Mesendoderm (in vitro differentiated cells): ENCODE results near the gene OR4F6.

Experiments used
- DNase-seq: peaks from one replicate; pipeline ENCODE4 v3.0.0; 2013
- H2AK5ac ChIP-seq: 2 replicates; pipeline ENCODE4 v1.6.1; 2013; ENCODE audit warnings: low read length, inconsistent platforms
- H2BK120ac ChIP-seq: 2 replicates; pipeline ENCODE4 v1.6.1; 2013; ENCODE audit warnings: low read depth, mild to moderate bottlenecking, low read length, moderate library complexity, mixed read lengths
- H2BK15ac ChIP-seq: replicated peaks from 2 replicates; pipeline ENCODE4 v1.6.1; 2013; ENCODE audit warnings: low read depth, mild to moderate bottlenecking, moderate library complexity
- H2BK5ac ChIP-seq: 2 replicates; pipeline ENCODE4 v1.6.1; 2013; ENCODE audit warnings: low read length, inconsistent platforms
- H3K18ac ChIP-seq: 2 replicates; pipeline ENCODE4 v1.6.1; 2013; ENCODE audit warnings: mild to moderate bottlenecking, low read length, mixed read lengths
- H3K23ac ChIP-seq: one replicate; pipeline ENCODE4 v1.6.1; 2013; ENCODE audit warnings: low read length
- H3K27ac ChIP-seq: 2 replicates; pipeline ENCODE4 v1.5.1; 2013; ENCODE audit warnings: low read depth, mild to moderate bottlenecking, inconsistent platforms, low read length, moderate library complexity
- H3K27me3 ChIP-seq: 2 replicates; pipeline ENCODE4 v1.6.1; 2013; ENCODE audit warnings: low read length, control low read depth, mild to moderate bottlenecking, inconsistent platforms; ENCODE audit not compliant: insufficient read depth, poor library complexity
- H3K36me3 ChIP-seq: 2 replicates; pipeline ENCODE4 v1.6.1; 2013; ENCODE audit warnings: low read length, inconsistent platforms; ENCODE audit not compliant: control insufficient read depth, insufficient read depth
- H3K4ac ChIP-seq: one replicate; pipeline ENCODE4 v1.6.1; 2013; ENCODE audit warnings: low read depth, mild to moderate bottlenecking, low read length, moderate library complexity
- H3K4me1 ChIP-seq: 2 replicates; pipeline ENCODE4 v1.6.1; 2013; ENCODE audit warnings: low read depth, low read length, inconsistent platforms; ENCODE audit not compliant: control insufficient read depth
- H3K4me2 ChIP-seq: 2 replicates; pipeline ENCODE4 v1.6.1; 2013; ENCODE audit warnings: low read length
- H3K4me3 ChIP-seq: 2 replicates; pipeline ENCODE4 v1.5.1; 2013; ENCODE audit warnings: mild to moderate bottlenecking, low read length
- H3K56ac ChIP-seq: one replicate; pipeline ENCODE4 v1.6.1; 2013; ENCODE audit warnings: low read length
- H3K79me1 ChIP-seq: 2 replicates; pipeline ENCODE4 v1.6.1; 2013; ENCODE audit warnings: low read length, inconsistent platforms
- H3K79me2 ChIP-seq: 2 replicates; pipeline ENCODE4 v1.6.1; 2013; ENCODE audit warnings: mild to moderate bottlenecking, low read length; ENCODE audit not compliant: control insufficient read depth, insufficient read depth
- H3K9ac ChIP-seq: 2 replicates; pipeline ENCODE4 v1.6.1; 2013; ENCODE audit warnings: low read length, inconsistent platforms
- H4K5ac ChIP-seq: one replicate; pipeline ENCODE4 v1.6.1; 2013; ENCODE audit warnings: low read length
- H4K8ac ChIP-seq: one replicate; pipeline ENCODE4 v1.6.1; 2013; ENCODE audit warnings: low read depth, mild to moderate bottlenecking, control low read depth, low read length, moderate library complexity
- WGBS: extraction: QIAGEN DNeasy Blood & Tissue Kit; methylation state at CpG from one replicate; pipeline ENCODE4 v1.1.7; 2013; ENCODE audit warnings: low lambda C conversion rate, missing lambda C conversion rate; ENCODE audit not compliant: insufficient coverage; ENCODE audit errors: extremely low coverage; 5-methylcytosine and 5-hydroxymethylcytosine counted together

OR4F6 gene

GRCh38 chr15:101795455-101795854, 7.9 kb upstream of the OR4F6 start:
- no peak overlapping the region for H2BK120ac ChIP-seq
- H3K18ac ChIP-seq: no peak overlapping the region
- no peak overlapping the region for H3K56ac ChIP-seq
- no peaks in the 10 kb centered on the region for H3K4me1 ChIP-seq
- no peak for DNase-seq
- H3K27me3 ChIP-seq: no peaks in the 10 kb centered on the region
- H4K8ac ChIP-seq: no peak overlapping the region
- no peak overlapping the region for H3K27ac ChIP-seq
- H3K4ac ChIP-seq: no peak overlapping the region
- H4K5ac ChIP-seq: no peak overlapping the region
- WGBS: no CpG with 5 or more reads among the region's 1 CpG
- no peak overlapping the region for H3K9ac ChIP-seq
- H3K4me3 ChIP-seq: no peak overlapping the region
- H2BK5ac ChIP-seq: no peak overlapping the region
- H2AK5ac ChIP-seq: no peak overlapping the region
- H2BK15ac ChIP-seq: no peak overlapping the region
- H3K4me2 ChIP-seq: no peak overlapping the region
- no peaks in the 10 kb centered on the region for H3K79me1 ChIP-seq
- H3K23ac ChIP-seq: no peak overlapping the region
- H3K79me2 ChIP-seq: no peaks in the 10 kb centered on the region
- no peaks in the 10 kb centered on the region for H3K36me3 ChIP-seq

GRCh38 chr15:101799665-101800064, 3.6 kb upstream of the OR4F6 start:
- whole genome bisulfite sequencing: no CpG with 5 or more reads among the region's 1 CpG
- H3K27ac ChIP-seq: no peak overlapping the region
- H3K4me1 ChIP-seq: no peaks in the 10 kb centered on the region
- H4K5ac ChIP-seq: no peak overlapping the region
- H2BK5ac ChIP-seq: no peak overlapping the region
- no peak overlapping the region for H3K4me3 ChIP-seq
- no peak overlapping the region for H3K23ac ChIP-seq
- H3K18ac ChIP-seq: no peak overlapping the region
- H2AK5ac ChIP-seq: no peak overlapping the region
- H3K79me2 ChIP-seq: no peaks in the 10 kb centered on the region
- no peaks in the 10 kb centered on the region for H3K27me3 ChIP-seq
- H3K56ac ChIP-seq: no peak overlapping the region
- H3K9ac ChIP-seq: no peak overlapping the region
- no peak overlapping the region for H2BK120ac ChIP-seq
- no peak overlapping the region for H3K4me2 ChIP-seq
- no peaks in the 10 kb centered on the region for H3K79me1 ChIP-seq
- no peak overlapping the region for H3K4ac ChIP-seq
- DNase-seq: no peak
- H4K8ac ChIP-seq: no peak overlapping the region
- no peaks in the 10 kb centered on the region for H3K36me3 ChIP-seq
- no peak overlapping the region for H2BK15ac ChIP-seq

DNA sequence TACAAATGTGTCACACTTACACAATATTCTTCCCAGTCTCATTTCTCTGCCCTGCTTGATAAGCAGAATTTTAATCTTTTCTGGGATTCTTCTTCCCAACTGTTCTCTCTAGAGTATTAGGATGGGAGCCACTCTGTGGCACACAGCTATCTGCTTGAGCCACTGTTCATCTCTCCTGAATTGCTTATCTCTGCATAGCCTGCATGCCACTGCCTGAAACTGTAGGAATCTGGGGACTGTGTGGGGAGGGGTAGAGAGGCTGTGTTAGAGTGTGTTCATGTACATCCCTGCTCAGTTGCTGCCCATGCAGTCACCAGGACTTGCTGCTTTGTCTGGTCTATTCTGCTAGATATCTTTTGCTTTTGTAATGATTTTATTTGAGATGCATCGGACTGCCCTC, 2.3 kb upstream of the OR4F6 start:
- WGBS: no CpG with 5 or more reads among the region's 1 CpG
- H3K56ac ChIP-seq: no peak overlapping the region

GRCh38 chr15:101803676-101804075, 367 bp downstream of the OR4F6 start:
- Histone ChIP-seq H3K23ac (no peak overlapping the region), H3K56ac (no peak overlapping the region), H3K9ac (no peak overlapping the region), H3K4ac (no peak overlapping the region), H3K79me2 (no peaks in the 10 kb centered on the region), H2BK120ac (no peak overlapping the region), H3K4me2 (no peak overlapping the region), H3K36me3 (no peaks in the 10 kb centered on the region), H3K27me3 (no peaks in the 10 kb centered on the region), H4K5ac (no peak overlapping the region), H3K4me1 (no peaks in the 10 kb centered on the region), H3K27ac (no peak overlapping the region), H4K8ac (no peak overlapping the region), H3K18ac (no peak overlapping the region), H3K4me3 (no peak overlapping the region), H2AK5ac (no peak overlapping the region), H2BK5ac (no peak overlapping the region), H3K79me1 (no peaks in the 10 kb centered on the region), H2BK15ac (no peak overlapping the region)
- DNase-seq: no peak
- no CpG with 5 or more reads among the region's 5 CpGs for WGBS

More for the DNA sequence above, 2.3 kb upstream of the OR4F6 start:
- DNase-seq: no peak
- H4K5ac ChIP-seq: no peak overlapping the region
- no peaks in the 10 kb centered on the region for H3K27me3 ChIP-seq
- H2BK5ac ChIP-seq: no peak overlapping the region
- no peaks in the 10 kb centered on the region for H3K36me3 ChIP-seq
- no peaks in the 10 kb centered on the region for H3K79me1 ChIP-seq
- no peaks in the 10 kb centered on the region for H3K79me2 ChIP-seq
- no peak overlapping the region for H4K8ac ChIP-seq
- H3K4me3 ChIP-seq: no peak overlapping the region
- H3K4me2 ChIP-seq: no peak overlapping the region
- H3K9ac ChIP-seq: no peak overlapping the region
- H2AK5ac ChIP-seq: no peak overlapping the region
- H3K27ac ChIP-seq: no peak overlapping the region
- no peak overlapping the region for H3K23ac ChIP-seq
- H2BK15ac ChIP-seq: no peak overlapping the region
- no peak overlapping the region for H3K4ac ChIP-seq
- no peak overlapping the region for H2BK120ac ChIP-seq
- H3K18ac ChIP-seq: no peak overlapping the region
- H3K4me1 ChIP-seq: no peaks in the 10 kb centered on the region

GRCh38 chr15:101804375-101804774, 1.1 kb downstream of the OR4F6 start:
- Histone ChIP-seq H3K36me3 (no peaks in the 10 kb centered on the region), H3K4me1 (no peaks in the 10 kb centered on the region), H3K27ac (no peak overlapping the region), H3K18ac (no peak overlapping the region), H3K4ac (no peak overlapping the region), H2BK120ac (no peak overlapping the region), H3K79me2 (no peaks in the 10 kb centered on the region), H4K8ac (no peak overlapping the region), H3K56ac (no peak overlapping the region), H3K4me3 (no peak overlapping the region), H2BK5ac (no peak overlapping the region), H3K23ac (no peak overlapping the region), H2AK5ac (no peak overlapping the region), H2BK15ac (no peak overlapping the region), H3K79me1 (no peaks in the 10 kb centered on the region), H3K27me3 (no peaks in the 10 kb centered on the region), H4K5ac (no peak overlapping the region), H3K4me2 (no peak overlapping the region), H3K9ac (no peak overlapping the region)
- DNase-seq: no peak

- no peak overlapping the region for H2BK15ac ChIP-seq
- H3K4me1 ChIP-seq: no peaks in the 10 kb centered on the region
- H3K79me1 ChIP-seq: no peaks in the 10 kb centered on the region
- H4K5ac ChIP-seq: no peak overlapping the region
- H3K27ac ChIP-seq: no peak overlapping the region
- H3K27me3 ChIP-seq: no peaks in the 10 kb centered on the region
- no peak overlapping the region for H4K8ac ChIP-seq
- no peaks in the 10 kb centered on the region for H3K79me2 ChIP-seq
- no peak overlapping the region for H3K9ac ChIP-seq
- DNase-seq: no peak
- H3K4me3 ChIP-seq: no peak overlapping the region
- no peak overlapping the region for H3K56ac ChIP-seq
- H3K4me2 ChIP-seq: no peak overlapping the region
- H3K23ac ChIP-seq: no peak overlapping the region
- H3K18ac ChIP-seq: no peak overlapping the region
- no peak overlapping the region for H2AK5ac ChIP-seq
- H3K4ac ChIP-seq: no peak overlapping the region
- no peaks in the 10 kb centered on the region for H3K36me3 ChIP-seq
- no peak overlapping the region for H2BK5ac ChIP-seq
- no peak overlapping the region for H2BK120ac ChIP-seq
Observed at GRCh38 chr15:101804941-101805340, 1.6 kb downstream of the OR4F6 start.
